ENCODE measurements around the gene GNPDA2.

GNPDA2 gene

GRCh38 chr4:44678094-44679041 lies 48.0 kb downstream of the GNPDA2 start, which contains the start of gene GUF1:
GUF1 (plus strand) TSS chr4:44678420; CDS start chr4:44678623, 203 bp downstream.
- peak; percentile 47 for DNase-seq

- DNase-seq: no peak
Measured at GRCh38 chr4:44675366-44675765, 51.0 kb downstream of the GNPDA2 start.

- DNase-seq: no peak
Measured at GRCh38 chr4:44674471-44674870, 51.9 kb downstream of the GNPDA2 start.

GRCh38 chr4:44671636-44672035 lies 54.7 kb downstream of the GNPDA2 start:
- DNase-seq: no peak

- no peak for DNase-seq
Measured at GRCh38 chr4:44670506-44671199, 55.7 kb downstream of the GNPDA2 start.

- no peak for DNase-seq
Measured at GRCh38 chr4:44668526-44668925, 57.8 kb downstream of the GNPDA2 start.

GRCh38 chr4:44663539-44664263 lies 62.7 kb downstream of the GNPDA2 start:
- DNase-seq: no peak

- no peak for DNase-seq
Measured at GRCh38 chr4:44662623-44663005, 63.7 kb downstream of the GNPDA2 start.

GRCh38 chr4:44661940-44662622 lies 64.3 kb downstream of the GNPDA2 start:
- no peak for DNase-seq

- no peak for DNase-seq
Measured at GRCh38 chr4:44660396-44660795, 66.0 kb downstream of the GNPDA2 start.

- DNase-seq: no peak
Measured at GRCh38 chr4:44652002-44652401, 74.4 kb downstream of the GNPDA2 start.

Measured in SHP77 treated with DMSO at 0.1 percent for 48 hours (cell line).